MCF 10A (cell line): ENCODE data around the gene RLN3. TPM values are rescaled to one million over a fixed set of nuclear protein-coding genes. Genes with fewer than 3 reads are reported as not detected.

Experiments
- Bru-seq: library from RNA; stranded (reverse); fragments of 400-500 nt; gene quantifications from one replicate; lab custom pipeline; 2021; lab: Mats Ljungman, UMichigan
- BruChase-seq, 2 experiments: library from RNA; stranded (reverse); fragments of 400-500 nt; gene quantifications; one replicate each; lab custom pipeline; 2021; lab: Mats Ljungman, UMichigan
- BruUV-seq: library from RNA; stranded (reverse); fragments of 400-500 nt; replicated peaks from 2 replicates; lab custom pipeline; 2021; lab: Mats Ljungman, UMichigan
- CTCF ChIA-PET: fragments of 300-600 bp; sonication (Branson Sonifier 250); formaldehyde crosslinking; extraction: SDS; loops from one replicate; lab custom pipeline; 2021; ENCODE audit warnings: antibody characterized with exemption, inconsistent platforms; lab: Yijun Ruan, JAX
- POLR2A ChIA-PET: fragments of 300-600, 350-650 bp; sonication (Branson Sonifier 250); formaldehyde crosslinking; extraction: SDS; loops from one replicate; lab custom pipeline; 2020; ENCODE audit warnings: antibody characterized with exemption, inconsistent platforms; lab: Yijun Ruan, JAX
- DNase-seq: peaks from one replicate; pipeline ENCODE4 v3.0.0-alpha.2; 2018; ENCODE audit not compliant: unreplicated experiment
- H3K27ac Mint-ChIP-seq: one replicate; pipeline ENCODE4 v1.8.0; 2022; ENCODE audit warnings: mild to moderate bottlenecking, low read depth, mixed read lengths; ENCODE audit not compliant: unreplicated experiment
- H3K27me3 Mint-ChIP-seq: one replicate; pipeline ENCODE4 v1.8.0; 2022; ENCODE audit warnings: mixed read lengths; ENCODE audit not compliant: insufficient read depth, unreplicated experiment
- H3K36me3 Mint-ChIP-seq: one replicate; pipeline ENCODE4 v1.8.0; 2022; ENCODE audit warnings: mild to moderate bottlenecking, moderate library complexity, mixed read lengths; ENCODE audit not compliant: insufficient read depth, unreplicated experiment
- H3K4me1 Mint-ChIP-seq: one replicate; pipeline ENCODE4 v1.8.0; 2022; ENCODE audit warnings: mixed read lengths; ENCODE audit not compliant: insufficient read depth, unreplicated experiment
- H3K4me3 Mint-ChIP-seq: one replicate; pipeline ENCODE4 v1.8.0; 2022; ENCODE audit warnings: mild to moderate bottlenecking, moderate library complexity, mixed read lengths; ENCODE audit not compliant: unreplicated experiment
- H3K9me3 Mint-ChIP-seq: one replicate; pipeline ENCODE4 v1.8.0; 2022; ENCODE audit warnings: mixed read lengths; ENCODE audit not compliant: unreplicated experiment
- CTCF ChIP-seq: fragments of 200-600 bp; IDR thresholded peaks from one replicate; pipeline ENCODE4 v1.8.0; 2022; ENCODE audit warnings: antibody characterized with exemption, mild to moderate bottlenecking; ENCODE audit not compliant: unreplicated experiment
- intact Hi-C: fragments of 100-400 bp; cut with micrococcal nuclease; formaldehyde crosslinking; loops from 2 replicates; pipeline ENCODE4 v1.14.1; 2022
- long read RNA-seq: library from polyadenylated mRNA; stranded (forward); transcript quantifications from one replicate; pipeline ENCODE4 v2.0.0, GENCODE V29; 2022
- total RNA-seq: library from RNA; stranded (reverse); gene quantifications from 2 replicates; pipeline ENCODE4 v1.2.3, GENCODE V29; 2022

The RLN3 gene
- total RNA-seq: not detected in 2 replicates
- Bru-seq, nascent RNA: not detected
- not detected for BruChase-seq, experiment 1, labeled RNA remaining after a 6-hour chase
- BruChase-seq, experiment 2, labeled RNA remaining after a 2-hour chase: not detected
- long read RNA-seq: 0 reads

- H3K4me1 Mint-ChIP-seq: peaks cover 12% of the 10 kb centered on the region
- POLR2A ChIA-PET: interaction anchor here (1.5 kb wide), 1 partner anchor 21 kb away, joined by 4 read pairs; no protein-coding TSS in a partner anchor
- BruUV-seq: no TSS peak
- no peak for DNase-seq
- H3K4me3 Mint-ChIP-seq: no peak within 1 kb of the TSS
- H3K27me3 Mint-ChIP-seq: no peaks in the 10 kb centered on the region
- CTCF ChIA-PET: interaction anchor here (0.6 to 1.2 kb wide), 4 partner anchors 9 to 125 kb away, joined by 3 to 4 read pairs (median 4); no protein-coding TSS in a partner anchor
- no peaks in the 10 kb centered on the region for H3K36me3 Mint-ChIP-seq
- intact Hi-C loops: no loop called here
- no peaks in the 10 kb centered on the region for H3K9me3 Mint-ChIP-seq
- H3K27ac Mint-ChIP-seq: no peak within 1 kb of the TSS
- no peak for TF ChIP-seq CTCF
Observed at GRCh38 chr19:14027856-14028450, at the start of gene RLN3. Gene RLN3, plus strand, starts transcription at chr19:14028148. Its CDS starts 57 bp downstream, at chr19:14028205.

- ChIA-PET CTCF (interaction anchor here (0.5 to 0.9 kb wide), 6 partner anchors 19 to 747 kb away, joined by 3 to 4 read pairs (median 3); no protein-coding TSS in a partner anchor), POLR2A (no interaction called here)
- Mint-ChIP-seq H3K4me3 (no peak overlapping the region), H3K36me3 (peaks cover 38% of the 10 kb centered on the region), H3K9me3 (no peaks in the 10 kb centered on the region), H3K4me1 (peaks cover 5% of the 10 kb centered on the region), H3K27ac (no peak overlapping the region), H3K27me3 (no peaks in the 10 kb centered on the region)
- no peak for TF ChIP-seq CTCF
- BruUV-seq: no TSS peak
- DNase-seq: no peak
- intact Hi-C loops: no loop called here
Observed at GRCh38 chr19:13978351-13979243, 49.4 kb upstream of the RLN3 start.

- DNase-seq: no peak
- CTCF ChIA-PET: interaction anchor here (0.6 kb wide), 1 partner anchor 19 kb away, joined by 5 read pairs; no protein-coding TSS in a partner anchor
- Mint-ChIP-seq H3K27me3 (no peaks in the 10 kb centered on the region), H3K9me3 (no peaks in the 10 kb centered on the region), H3K27ac (no peak overlapping the region), H3K36me3 (peaks cover 31% of the 10 kb centered on the region), H3K4me3 (no peak overlapping the region), H3K4me1 (peaks cover under 1% of the 10 kb centered on the region)
- intact Hi-C loops: no loop called here
- TF ChIP-seq CTCF: no peak
- no TSS peak for BruUV-seq
- POLR2A ChIA-PET: no interaction called here
Observed at GRCh38 chr19:13979244-13979615, 48.7 kb upstream of the RLN3 start.

- Mint-ChIP-seq H3K4me3 (no peak overlapping the region), H3K9me3 (no peaks in the 10 kb centered on the region), H3K27ac (no peak overlapping the region), H3K4me1 (no peaks in the 10 kb centered on the region), H3K27me3 (no peaks in the 10 kb centered on the region), H3K36me3 (peaks cover 27% of the 10 kb centered on the region)
- ChIA-PET POLR2A (no interaction called here), CTCF (interaction anchor here (0.6 kb wide), 1 partner anchor 20 kb away, joined by 5 read pairs; no protein-coding TSS in a partner anchor)
- intact Hi-C loops: no loop called here
- no peak for TF ChIP-seq CTCF
- DNase-seq: no peak
- BruUV-seq: no TSS peak
Observed at GRCh38 chr19:13979686-13980085, 48.3 kb upstream of the RLN3 start.
